Skeletal muscle satellite cell (primary cell): ENCODE data around the gene TRAPPC11.

Experiments
- H3K27me3 ChIP-seq: 2 replicates; pipeline ENCODE4 v1.7.0; 2013; ENCODE audit warnings: low read length; ENCODE audit not compliant: control insufficient read depth, insufficient read depth
- H3K36me3 ChIP-seq: 2 replicates; pipeline ENCODE4 v1.7.0; 2013; ENCODE audit warnings: mild to moderate bottlenecking, control low read depth, low read length; ENCODE audit not compliant: insufficient read depth
- H3K4me1 ChIP-seq: 2 replicates; pipeline ENCODE4 v1.7.0; 2013; ENCODE audit warnings: low read length; ENCODE audit not compliant: control insufficient read depth, insufficient read depth
- H3K4me2 ChIP-seq: 2 replicates; pipeline ENCODE4 v1.7.0; 2013; ENCODE audit warnings: mild to moderate bottlenecking, low read length
- H3K4me3 ChIP-seq: 2 replicates; pipeline ENCODE4 v1.7.0; 2013; ENCODE audit warnings: low read length
- H3K9ac ChIP-seq: 2 replicates; pipeline ENCODE4 v1.7.0; 2013; ENCODE audit warnings: mild to moderate bottlenecking, low read depth, low read length, moderate library complexity
- H3K9me3 ChIP-seq: replicated peaks from 2 replicates; pipeline ENCODE4 v1.7.0; 2013; ENCODE audit warnings: mild to moderate bottlenecking, control low read depth, low read length

Gene TRAPPC11

DNA sequence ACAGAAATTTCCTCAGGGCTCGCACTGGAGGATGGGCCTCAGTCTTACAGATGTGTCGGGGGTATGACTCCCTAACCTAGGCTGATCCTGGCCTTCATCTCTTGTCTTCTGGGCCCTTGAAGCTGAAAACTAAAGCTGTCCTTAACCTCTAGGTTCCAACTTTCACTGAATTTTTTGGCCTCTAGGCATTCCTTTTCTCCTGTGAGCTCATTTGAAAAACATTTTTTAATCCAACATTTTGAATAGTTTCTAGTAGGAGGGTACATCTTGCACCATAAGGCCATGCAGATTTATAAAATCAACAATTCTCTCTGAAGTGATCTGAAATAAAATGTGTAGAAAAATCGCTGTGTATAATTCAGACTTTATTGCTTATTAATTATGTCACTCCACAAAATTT is 19.8 kb upstream of the TRAPPC11 start:
- H3K27me3 ChIP-seq = no peaks in the 10 kb centered on the region
- H3K9me3 ChIP-seq = no peaks in the 10 kb centered on the region
- H3K9ac ChIP-seq = peak overlapping the region; percentile 1
- H3K36me3 ChIP-seq = peaks cover 9% of the 10 kb centered on the region
- H3K4me1 ChIP-seq = peaks cover 33% of the 10 kb centered on the region
- H3K4me2 ChIP-seq = no peak overlapping the region
- H3K4me3 ChIP-seq = no peak overlapping the region

DNA sequence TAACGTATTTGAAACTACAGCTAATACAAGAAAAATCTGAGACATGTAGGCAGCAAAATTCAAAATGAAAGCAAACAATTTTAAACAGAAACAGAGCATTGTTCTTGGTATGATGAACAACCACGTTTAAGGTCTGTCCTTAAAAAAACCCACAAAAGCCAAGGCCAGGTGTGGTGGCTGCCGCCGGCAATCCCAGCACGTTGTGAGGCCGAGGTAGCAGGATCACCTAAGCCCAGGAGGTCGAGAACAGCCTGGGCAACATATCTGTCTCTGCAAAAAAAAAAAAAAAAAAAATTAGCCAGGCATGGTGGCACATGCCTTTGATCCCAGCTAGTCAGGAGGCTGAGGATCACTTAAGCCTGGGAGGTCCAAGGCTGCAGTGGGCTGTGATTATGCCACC is 13.8 kb upstream of the TRAPPC11 start:
- H3K36me3 ChIP-seq = peaks cover 48% of the 10 kb centered on the region
- H3K4me1 ChIP-seq = no peaks in the 10 kb centered on the region
- H3K9me3 ChIP-seq = no peaks in the 10 kb centered on the region
- H3K4me2 ChIP-seq = no peak overlapping the region
- H3K9ac ChIP-seq = no peak overlapping the region
- no peak overlapping the region for H3K4me3 ChIP-seq
- no peaks in the 10 kb centered on the region for H3K27me3 ChIP-seq

DNA sequence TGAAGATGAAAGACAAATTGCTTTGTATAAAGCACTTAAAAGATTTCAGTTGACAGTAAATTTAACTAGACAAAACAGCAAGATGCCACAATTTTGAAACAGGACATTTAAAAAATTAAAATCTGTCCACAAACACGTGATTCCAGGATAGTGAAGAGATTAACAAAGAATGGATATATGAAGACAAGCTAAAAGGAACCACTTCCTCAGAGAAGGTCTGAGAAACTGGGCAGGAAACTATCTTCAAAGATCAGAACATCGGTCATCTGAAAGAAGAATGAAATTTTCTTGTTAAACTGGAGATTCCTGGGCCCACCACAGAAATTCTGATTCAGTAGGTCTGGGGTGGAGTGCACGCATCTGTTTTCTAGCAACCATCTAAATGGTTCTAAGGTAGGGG is 1.5 kb upstream of the TRAPPC11 start:
- Histone ChIP-seq H3K36me3 (peaks cover 15% of the 10 kb centered on the region), H3K27me3 (no peaks in the 10 kb centered on the region), H3K9me3 (no peaks in the 10 kb centered on the region), H3K4me3 (peak overlapping the region; percentile 83), H3K9ac (peak overlapping the region; percentile 95), H3K4me1 (peaks cover 15% of the 10 kb centered on the region), H3K4me2 (peak overlapping the region; percentile 87)

DNA sequence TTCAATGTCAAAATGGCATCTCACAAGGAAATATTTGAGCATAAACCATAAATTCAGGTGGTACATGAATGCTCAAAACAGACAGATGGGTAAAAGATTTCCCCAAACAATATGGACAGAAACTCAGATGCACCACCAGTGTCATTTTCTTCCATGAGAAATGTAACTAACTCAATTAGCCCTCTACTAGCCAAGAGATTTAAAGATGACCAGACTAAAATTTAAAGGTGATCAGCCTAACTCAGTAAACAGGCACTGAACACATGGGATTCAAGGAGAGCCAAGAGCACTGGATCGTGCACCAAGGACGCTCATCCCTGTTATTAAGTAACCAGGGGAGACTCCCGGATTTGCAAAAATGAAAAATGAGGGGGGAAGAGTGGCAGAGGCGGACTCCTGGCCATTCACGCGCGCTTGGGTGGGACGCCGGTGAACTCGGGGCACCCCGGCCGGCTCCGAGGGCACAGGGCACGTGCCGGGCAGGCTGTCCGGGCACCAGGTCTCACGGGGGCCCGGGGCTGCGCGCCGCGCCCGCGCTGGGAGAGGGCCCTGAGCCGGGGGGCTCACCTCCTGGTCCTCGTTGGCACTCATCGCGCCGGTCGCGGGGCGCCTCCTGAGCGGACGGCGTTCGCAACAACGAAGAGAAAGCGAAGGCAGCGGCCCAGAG is 598 bp upstream of the TRAPPC11 start:
- Histone ChIP-seq H3K9ac (peak overlapping the region; percentile 95), H3K4me2 (peak overlapping the region; percentile 87), H3K4me3 (peak overlapping the region; percentile 83), H3K36me3 (peaks cover 15% of the 10 kb centered on the region), H3K4me1 (peaks cover 15% of the 10 kb centered on the region), H3K27me3 (no peaks in the 10 kb centered on the region), H3K9me3 (no peaks in the 10 kb centered on the region)

DNA sequence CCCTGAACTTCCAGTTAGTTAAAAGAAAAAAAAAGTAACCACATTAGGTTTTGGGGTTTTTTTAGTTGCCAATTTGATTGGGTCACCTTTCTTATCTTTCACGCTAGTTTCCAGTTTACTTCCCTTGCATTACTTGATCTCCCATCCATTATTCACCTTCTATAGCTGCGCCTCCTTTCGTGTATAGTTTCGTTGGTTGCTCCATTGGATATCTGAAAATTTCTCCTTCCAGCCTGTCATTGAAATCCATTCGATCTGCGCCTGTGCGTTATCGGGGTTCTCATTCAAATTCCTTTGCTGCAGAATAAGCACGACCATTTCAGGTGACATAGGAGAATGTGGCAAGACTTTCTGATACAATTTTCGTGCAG is 764 bp downstream of the TRAPPC11 start:
- H3K4me1 ChIP-seq = peaks cover 15% of the 10 kb centered on the region
- H3K36me3 ChIP-seq = peaks cover 14% of the 10 kb centered on the region
- H3K9me3 ChIP-seq = no peaks in the 10 kb centered on the region
- no peaks in the 10 kb centered on the region for H3K27me3 ChIP-seq
- H3K4me3 ChIP-seq = peak overlapping the region; percentile 83
- H3K4me2 ChIP-seq = peak overlapping the region; percentile 97
- H3K9ac ChIP-seq = peak overlapping the region; percentile 95

DNA sequence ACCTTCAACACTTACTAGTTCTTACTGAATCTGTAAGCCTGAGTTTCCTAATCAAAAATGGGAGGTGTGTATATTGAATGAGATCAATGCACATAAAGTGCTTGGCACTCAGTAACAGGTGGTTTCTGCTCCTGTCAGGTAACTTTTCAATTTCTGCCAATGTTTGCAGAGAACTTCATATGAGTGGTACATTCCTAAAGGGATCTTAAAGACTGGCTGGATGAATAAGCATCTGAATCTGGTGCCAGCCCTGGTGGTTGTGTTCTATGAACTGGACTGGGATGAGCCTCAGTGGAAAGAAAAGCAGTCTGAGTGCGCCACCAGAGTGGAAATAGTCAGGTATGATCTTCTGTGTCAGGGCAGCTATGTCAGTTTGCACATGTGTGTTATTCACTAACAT is 7.0 kb downstream of the TRAPPC11 start:
- no peak overlapping the region for H3K9ac ChIP-seq
- H3K27me3 ChIP-seq = no peaks in the 10 kb centered on the region
- no peaks in the 10 kb centered on the region for H3K4me1 ChIP-seq
- peaks cover 60% of the 10 kb centered on the region for H3K36me3 ChIP-seq
- H3K4me2 ChIP-seq = no peak overlapping the region
- no peak overlapping the region for H3K4me3 ChIP-seq
- H3K9me3 ChIP-seq = no peaks in the 10 kb centered on the region

DNA sequence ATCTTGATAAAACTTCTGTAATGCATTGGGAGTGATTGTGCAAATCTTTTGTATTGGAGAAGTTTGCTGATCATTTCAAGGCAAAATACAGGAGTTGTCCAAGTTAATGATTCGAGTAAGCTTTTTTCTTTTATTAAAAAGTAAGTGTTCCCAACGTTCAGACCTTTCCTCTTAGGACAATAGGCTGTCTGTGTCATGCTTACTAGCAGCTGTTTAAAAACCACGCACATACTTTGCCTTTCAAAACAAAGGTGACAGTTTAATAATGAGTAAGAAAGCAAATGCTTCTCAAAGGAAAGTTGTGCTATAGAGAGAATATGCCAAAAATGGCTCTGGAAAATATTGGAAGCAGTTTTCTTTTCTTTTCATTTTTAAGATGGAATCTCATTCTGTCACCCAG is 11.2 kb downstream of the TRAPPC11 start:
- H3K27me3 ChIP-seq = no peaks in the 10 kb centered on the region
- H3K4me2 ChIP-seq = no peak overlapping the region
- H3K4me1 ChIP-seq = no peaks in the 10 kb centered on the region
- peaks cover 69% of the 10 kb centered on the region for H3K36me3 ChIP-seq
- no peak overlapping the region for H3K9ac ChIP-seq
- no peak overlapping the region for H3K4me3 ChIP-seq
- no peaks in the 10 kb centered on the region for H3K9me3 ChIP-seq

DNA sequence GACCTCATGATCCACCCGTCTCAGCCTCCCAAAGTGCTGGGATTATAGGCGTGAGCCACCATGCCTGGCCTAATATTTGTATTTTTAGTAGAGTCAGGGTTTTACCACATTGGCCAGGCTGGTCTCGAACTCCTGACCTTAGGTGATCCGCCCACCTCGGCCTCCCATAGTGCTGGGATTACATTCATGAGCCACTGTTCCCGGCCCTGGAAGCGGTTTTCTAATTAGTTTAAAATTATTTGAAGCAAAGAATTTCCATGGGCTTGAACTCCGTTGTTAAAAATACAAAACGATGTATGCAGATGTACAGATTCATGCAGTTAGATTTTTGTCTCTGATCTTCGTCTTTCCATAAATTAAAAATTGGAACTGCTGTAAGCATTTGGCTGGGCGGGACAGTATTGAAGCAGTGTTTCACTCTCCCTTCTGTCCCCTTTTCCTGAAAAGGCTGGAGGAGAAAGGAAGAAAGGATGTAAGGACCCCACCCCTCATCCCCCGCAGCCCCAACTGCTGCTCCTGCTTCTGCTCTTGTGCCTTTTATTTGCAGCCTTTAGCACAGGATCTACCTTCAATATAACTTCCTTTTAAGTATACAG is 12.0 kb downstream of the TRAPPC11 start:
- H3K36me3 ChIP-seq = peaks cover 61% of the 10 kb centered on the region
- no peak overlapping the region for H3K4me3 ChIP-seq
- H3K4me2 ChIP-seq = no peak overlapping the region
- H3K9me3 ChIP-seq = no peaks in the 10 kb centered on the region
- no peak overlapping the region for H3K9ac ChIP-seq
- H3K4me1 ChIP-seq = no peaks in the 10 kb centered on the region
- H3K27me3 ChIP-seq = no peaks in the 10 kb centered on the region

DNA sequence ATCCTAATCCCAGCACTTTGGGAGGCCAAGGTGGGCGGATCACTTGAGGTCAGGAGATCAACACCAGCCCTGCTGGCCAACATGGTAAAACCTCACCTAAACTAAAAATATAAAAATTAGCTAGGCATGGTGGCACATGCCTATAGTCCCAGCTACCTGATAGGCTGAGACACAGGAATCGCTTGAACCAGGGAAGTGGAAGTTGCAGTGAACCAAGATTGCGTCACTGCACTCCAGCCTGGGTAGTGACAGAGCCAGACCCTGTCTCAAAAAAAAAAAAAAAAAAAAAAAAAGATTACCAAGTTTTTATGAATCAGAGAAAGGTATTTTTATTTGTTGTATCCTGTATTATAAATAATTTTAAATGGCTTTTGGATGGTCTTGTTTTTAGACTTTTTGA is 15.1 kb downstream of the TRAPPC11 start:
- H3K9me3 ChIP-seq = no peaks in the 10 kb centered on the region
- no peaks in the 10 kb centered on the region for H3K27me3 ChIP-seq
- H3K36me3 ChIP-seq = peaks cover 53% of the 10 kb centered on the region

DNA sequence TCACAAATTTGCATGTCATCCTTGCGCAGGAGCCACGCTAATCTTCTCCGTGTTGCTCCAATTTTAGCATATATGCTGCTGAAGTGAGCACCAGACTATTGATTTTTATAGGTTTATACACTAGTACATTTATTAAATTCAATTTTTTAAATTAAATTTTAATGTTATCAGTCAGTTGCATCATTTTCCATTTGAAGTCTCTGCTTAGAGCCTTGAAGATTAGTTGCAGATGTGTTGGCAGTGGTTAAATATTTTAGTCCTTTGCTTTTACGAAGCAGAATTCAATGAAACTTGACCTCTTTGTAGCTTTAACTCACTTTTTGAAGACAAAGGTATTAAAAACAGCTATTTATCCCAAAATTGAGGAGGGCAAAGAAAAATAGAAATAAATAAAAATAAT is 16.5 kb downstream of the TRAPPC11 start:
- Histone ChIP-seq H3K4me2 (no peak overlapping the region), H3K4me3 (no peak overlapping the region), H3K4me1 (no peaks in the 10 kb centered on the region), H3K27me3 (no peaks in the 10 kb centered on the region), H3K36me3 (peaks cover 49% of the 10 kb centered on the region), H3K9me3 (no peaks in the 10 kb centered on the region), H3K9ac (no peak overlapping the region)

More for the DNA sequence above, 15.1 kb downstream of the TRAPPC11 start:
- Histone ChIP-seq H3K4me3 (no peak overlapping the region), H3K4me1 (no peaks in the 10 kb centered on the region), H3K4me2 (no peak overlapping the region), H3K9ac (no peak overlapping the region)

DNA sequence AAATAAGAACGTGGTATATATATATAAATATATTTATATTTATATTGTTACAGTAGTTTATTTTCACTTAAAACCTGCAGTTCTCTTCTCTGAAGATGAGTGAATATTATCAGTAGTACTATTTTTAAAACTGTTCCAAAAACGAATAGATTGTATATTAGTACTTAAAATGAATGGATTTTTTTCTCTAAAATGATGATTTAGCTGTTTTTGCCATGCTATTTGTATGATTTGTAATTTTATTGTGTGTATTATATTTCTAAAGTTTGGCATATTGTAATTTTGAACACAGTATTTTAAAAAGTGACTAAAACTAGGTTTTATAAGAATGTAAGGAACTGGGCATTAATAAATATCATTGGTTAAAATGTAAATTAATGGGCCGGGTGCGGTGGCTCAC is 22.0 kb downstream of the TRAPPC11 start:
- H3K4me3 ChIP-seq = no peak overlapping the region
- H3K9me3 ChIP-seq = no peaks in the 10 kb centered on the region
- H3K4me2 ChIP-seq = no peak overlapping the region
- no peaks in the 10 kb centered on the region for H3K4me1 ChIP-seq
- H3K27me3 ChIP-seq = no peaks in the 10 kb centered on the region
- peaks cover 63% of the 10 kb centered on the region for H3K36me3 ChIP-seq
- no peak overlapping the region for H3K9ac ChIP-seq

DNA sequence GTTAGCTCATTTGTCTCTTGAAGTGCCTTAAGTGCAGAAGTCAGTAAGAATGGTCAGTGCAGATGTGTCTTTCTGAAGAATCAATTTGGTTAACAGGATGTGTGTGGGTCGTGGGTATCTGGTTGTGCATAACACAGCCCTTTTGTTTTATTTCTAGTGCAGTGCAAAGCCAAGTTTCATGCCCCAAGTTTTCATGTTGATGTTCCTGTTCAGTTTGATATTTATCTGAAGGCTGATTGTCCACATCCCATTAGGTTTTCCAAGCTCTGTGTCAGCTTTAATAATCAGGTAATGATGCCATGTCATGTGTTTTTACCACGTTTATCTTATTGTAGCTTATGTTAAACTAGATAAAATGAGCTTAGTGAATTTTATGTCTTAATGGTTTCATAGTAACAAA is 27.4 kb downstream of the TRAPPC11 start:
- no peaks in the 10 kb centered on the region for H3K9me3 ChIP-seq
- no peak overlapping the region for H3K9ac ChIP-seq
- no peaks in the 10 kb centered on the region for H3K27me3 ChIP-seq
- H3K4me3 ChIP-seq = no peak overlapping the region
- H3K4me1 ChIP-seq = no peaks in the 10 kb centered on the region
- H3K4me2 ChIP-seq = no peak overlapping the region
- H3K36me3 ChIP-seq = peaks cover 46% of the 10 kb centered on the region
